Left lung (tissue), 10 donors: ENCODE measurements around the gene CLCN3. TPM values are rescaled to one million over a fixed set of nuclear protein-coding genes. Genes with fewer than 3 reads are reported as not detected.

Experiments used
- ATAC-seq: fragments of 200-7000 bp; cut with Tn5 transposase; one replicate; pipeline ENCODE4 v1.9.1; 2020; ENCODE audit warnings: moderate library complexity
- DNase-seq, 4 donors: peaks; one replicate each; pipeline ENCODE4 v3.0.0-alpha.2; 2013 to 2020
- H3K27ac ChIP-seq, 2 donors: fragments of 200-600 bp; sonication (generic) in 1 of 2; one replicate each; pipeline versions ENCODE4 v1.5.0 to v1.8.0; 2020 to 2021
- H3K27me3 ChIP-seq, 2 donors: fragments of 200-600 bp; sonication (generic) in 1 of 2; one replicate each; pipeline versions ENCODE4 v1.5.0 to v1.8.0; 2020 to 2021
- H3K36me3 ChIP-seq, 2 donors: fragments of 200-600 bp; sonication (generic) in 1 of 2; one replicate each; pipeline versions ENCODE4 v1.5.0 to v1.8.0; 2020 to 2021
- H3K4me1 ChIP-seq, 2 donors: fragments of 200-600 bp; one replicate each; pipeline ENCODE4 v1.8.0; 2021
- H3K4me3 ChIP-seq, 2 donors: fragments of 200-600 bp; sonication (generic) in 1 of 2; one replicate each; pipeline versions ENCODE4 v1.5.0 to v1.8.0; 2020 to 2021; ENCODE audit warnings: mild to moderate bottlenecking in 1 of 2
- H3K9me3 ChIP-seq, 2 donors: fragments of 200-600 bp; sonication (generic) in 1 of 2; one replicate each; pipeline versions ENCODE4 v1.5.0 to v1.8.0; 2020 to 2021
- intact Hi-C, 2 donors: fragments of 100-400 bp; cut with DNase I; formaldehyde crosslinking; loops; one replicate each; pipeline versions ENCODE4 v1.11.2 to v1.14.2; 2022
- polyA plus RNA-seq, 6 donors: library from polyadenylated mRNA; unstranded; fragments of 120-200 nt; gene quantifications; one replicate each; pipeline ENCODE4 v1.2.1, GENCODE V29; 2013; ENCODE audit not compliant: insufficient read length in 6 of 6
- total RNA-seq, 2 donors: library from RNA; stranded (reverse); fragmentation: NEBNext Ultra II Directional; extraction: Animal tissue kit (Norgen Biotek cat#: 25700); gene quantifications; one replicate each; pipeline ENCODE4 v1.2.1, GENCODE V29; 2021
- TF ChIP-seq, protein P1 (sequence below), 2 donors: fragments of 200-600 bp; sonication (generic) in 1 of 2; IDR thresholded peaks; one replicate each; pipeline versions ENCODE4 v1.5.0 to v1.8.0; 2021; ENCODE audit warnings: antibody characterized with exemption in 2 of 2
- donor health status: DM: no; HTN: yes; CAD: no.
- donor health status: DM: no; HTN: no; CAD: no.

Gene CLCN3
- total and polyA plus RNA-seq, 8 donors = 48.1 to 78.2 (median 64.5) TPM

DNA sequence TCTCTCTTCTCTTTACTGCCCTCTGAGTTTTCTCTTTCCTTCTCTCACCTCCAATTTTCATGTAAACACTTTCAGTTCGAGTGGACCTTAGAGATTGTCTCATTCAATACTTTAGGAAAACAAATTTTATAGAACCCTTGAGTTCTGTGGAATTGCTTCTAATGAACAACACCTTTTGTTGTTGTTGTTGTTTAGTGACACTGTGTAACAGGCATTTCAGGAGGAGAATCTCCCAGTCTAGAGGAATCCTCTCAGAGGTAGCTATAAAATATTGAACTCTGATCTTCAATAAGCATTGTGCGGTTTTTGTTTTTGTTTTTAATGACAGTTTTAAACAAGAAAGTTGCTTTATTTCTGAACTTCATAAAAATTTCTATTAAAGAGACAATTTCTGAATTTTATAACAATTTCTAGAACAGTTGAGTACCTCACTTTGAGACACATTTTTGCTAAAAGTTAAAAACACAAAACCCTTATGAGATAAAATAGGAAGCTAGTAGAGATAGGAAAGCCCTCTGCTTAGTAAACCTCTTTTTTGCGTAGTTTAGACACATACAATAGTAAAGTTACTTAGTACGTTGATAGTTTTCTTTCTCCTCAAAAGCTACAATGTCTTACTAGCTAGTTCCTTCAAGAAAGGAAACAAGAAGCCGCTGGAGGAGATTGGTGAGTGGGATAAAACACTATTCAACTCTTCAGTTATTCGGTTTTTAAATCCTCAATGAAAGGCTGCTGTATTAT, 38.8 kb downstream of the CLCN3 start:
- no peaks in the 10 kb centered on the region for H3K36me3 ChIP-seq
- DNase-seq (no peak), ATAC-seq (no peak)
- peaks cover 5 to 18% of the 10 kb centered on the region in 2 donors for H3K4me1 ChIP-seq
- no peak overlapping the region for H3K4me3 ChIP-seq
- H3K27ac ChIP-seq = peak overlapping the region; percentile 77 to 89
- no peaks in the 10 kb centered on the region for H3K27me3 ChIP-seq
- no peaks in the 10 kb centered on the region for H3K9me3 ChIP-seq
- intact Hi-C loops = no loop called here
- TF ChIP-seq, protein P1, sequence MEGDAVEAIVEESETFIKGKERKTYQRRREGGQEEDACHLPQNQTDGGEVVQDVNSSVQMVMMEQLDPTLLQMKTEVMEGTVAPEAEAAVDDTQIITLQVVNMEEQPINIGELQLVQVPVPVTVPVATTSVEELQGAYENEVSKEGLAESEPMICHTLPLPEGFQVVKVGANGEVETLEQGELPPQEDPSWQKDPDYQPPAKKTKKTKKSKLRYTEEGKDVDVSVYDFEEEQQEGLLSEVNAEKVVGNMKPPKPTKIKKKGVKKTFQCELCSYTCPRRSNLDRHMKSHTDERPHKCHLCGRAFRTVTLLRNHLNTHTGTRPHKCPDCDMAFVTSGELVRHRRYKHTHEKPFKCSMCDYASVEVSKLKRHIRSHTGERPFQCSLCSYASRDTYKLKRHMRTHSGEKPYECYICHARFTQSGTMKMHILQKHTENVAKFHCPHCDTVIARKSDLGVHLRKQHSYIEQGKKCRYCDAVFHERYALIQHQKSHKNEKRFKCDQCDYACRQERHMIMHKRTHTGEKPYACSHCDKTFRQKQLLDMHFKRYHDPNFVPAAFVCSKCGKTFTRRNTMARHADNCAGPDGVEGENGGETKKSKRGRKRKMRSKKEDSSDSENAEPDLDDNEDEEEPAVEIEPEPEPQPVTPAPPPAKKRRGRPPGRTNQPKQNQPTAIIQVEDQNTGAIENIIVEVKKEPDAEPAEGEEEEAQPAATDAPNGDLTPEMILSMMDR (IDR thresholded peaks at IDR 0.05) = no peak

DNA sequence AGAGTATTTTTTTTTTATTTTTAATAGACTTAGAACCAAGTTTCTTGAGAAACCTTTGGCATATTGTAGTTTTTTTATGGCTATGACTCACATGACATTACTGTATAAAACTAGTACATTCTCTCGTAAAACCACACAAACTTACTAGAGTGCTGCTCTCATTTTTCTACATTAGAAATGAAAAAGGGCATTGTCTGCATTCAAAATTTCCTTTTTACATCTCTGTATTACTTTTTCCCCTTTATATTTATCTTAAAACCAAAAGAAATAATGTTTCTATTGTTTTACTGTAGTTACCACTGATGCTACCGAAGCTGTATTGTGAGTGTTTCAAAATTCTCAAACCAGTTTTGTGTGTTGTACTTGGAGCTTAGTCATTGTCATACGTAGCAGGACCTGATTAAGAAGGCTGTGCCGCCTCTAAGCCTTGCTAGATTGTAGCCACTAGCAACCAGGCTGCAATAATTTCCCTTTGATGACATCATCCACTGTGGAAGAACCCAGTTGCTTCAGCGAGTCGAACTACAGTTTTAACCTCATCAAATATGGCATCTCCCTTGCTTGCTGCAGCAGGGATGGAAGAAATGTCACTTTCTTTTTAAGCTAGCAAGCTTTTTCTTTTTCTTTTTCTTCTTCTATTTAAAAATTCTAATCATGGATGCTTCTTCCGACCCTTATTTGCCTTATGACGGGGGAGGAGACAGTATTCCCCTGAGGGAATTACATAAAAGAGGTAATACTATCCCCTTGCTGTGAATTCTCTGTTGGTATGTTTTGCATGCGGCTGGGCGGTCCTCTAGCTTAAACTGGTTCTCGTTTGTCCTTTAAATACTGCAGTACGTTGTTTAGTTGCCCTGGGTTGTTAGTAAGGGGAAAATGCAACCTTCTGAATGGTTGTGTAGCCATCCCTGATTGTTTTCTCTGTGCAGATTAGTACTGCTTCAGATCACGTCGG, 39.6 kb downstream of the CLCN3 start:
- TF ChIP-seq, protein P1 (IDR thresholded peaks at IDR 0.05) = no peak
- Histone ChIP-seq H3K36me3 (no peaks in the 10 kb centered on the region), H3K4me3 (peak overlapping the region; percentile 19 to 25), H3K27ac (peak overlapping the region; percentile 77 to 89), H3K9me3 (no peaks in the 10 kb centered on the region), H3K27me3 (no peaks in the 10 kb centered on the region), H3K4me1 (peaks cover 10 to 18% of the 10 kb centered on the region in 2 donors)
- ATAC-seq (peak; percentile 99), DNase-seq (peak in 3 of 4 donors; percentile 75 to 93 (median 77))
- intact Hi-C loops = no loop called here

DNA sequence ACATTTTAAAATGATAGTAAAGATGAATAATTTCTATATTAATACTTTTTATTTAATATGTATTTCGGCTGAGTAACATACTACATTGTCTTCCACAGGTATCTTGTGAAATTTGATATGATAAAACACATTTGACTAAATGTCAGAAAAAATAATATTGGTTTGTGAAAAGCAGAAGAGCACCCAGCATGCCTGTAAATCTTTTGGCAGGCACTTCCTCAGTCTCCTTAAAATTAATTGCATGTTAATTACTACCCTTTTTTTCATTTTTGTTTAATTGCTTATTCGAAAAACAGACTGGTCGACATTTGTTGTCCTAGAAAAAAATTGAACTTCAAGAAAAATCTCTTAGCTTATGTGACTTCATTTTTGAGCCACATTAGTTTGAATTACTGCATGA, 40.6 kb downstream of the CLCN3 start:
- intact Hi-C loops = no loop called here
- H3K4me3 ChIP-seq = no peak overlapping the region
- TF ChIP-seq, protein P1 (IDR thresholded peaks at IDR 0.05) = no peak
- no peaks in the 10 kb centered on the region for H3K9me3 ChIP-seq
- ATAC-seq = no peak
- peak overlapping the region; percentile 77 to 89 for H3K27ac ChIP-seq
- no peaks in the 10 kb centered on the region for H3K36me3 ChIP-seq
- H3K4me1 ChIP-seq = peaks cover 12 to 18% of the 10 kb centered on the region in 2 donors
- no peak for DNase-seq
- H3K27me3 ChIP-seq = no peaks in the 10 kb centered on the region

DNA sequence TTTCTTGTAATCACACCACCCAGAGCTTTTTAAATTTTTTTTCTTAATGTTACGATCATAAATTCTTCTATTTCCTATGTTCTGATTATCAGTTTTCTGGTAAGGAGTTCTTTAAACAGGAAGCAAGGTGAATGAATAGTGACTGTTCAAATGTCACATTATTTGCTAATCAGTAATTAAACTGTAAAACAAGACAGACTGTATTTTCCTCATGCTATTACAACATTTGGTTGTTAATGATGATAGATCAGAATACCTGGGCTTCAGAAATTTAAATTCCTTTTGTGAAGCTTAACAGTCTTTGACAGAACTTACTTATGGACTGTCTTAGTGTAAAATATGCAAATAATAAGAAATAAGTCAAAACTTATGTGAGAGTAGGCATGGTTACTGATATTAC, 41.4 kb downstream of the CLCN3 start:
- TF ChIP-seq, protein P1 (IDR thresholded peaks at IDR 0.05) = no peak
- Histone ChIP-seq H3K9me3 (no peaks in the 10 kb centered on the region), H3K4me1 (peaks cover 12 to 18% of the 10 kb centered on the region in 2 donors), H3K4me3 (no peak overlapping the region), H3K36me3 (no peaks in the 10 kb centered on the region), H3K27me3 (no peaks in the 10 kb centered on the region), H3K27ac (no peak overlapping the region)
- intact Hi-C loops = no loop called here
- DNase-seq (no peak), ATAC-seq (no peak)

DNA sequence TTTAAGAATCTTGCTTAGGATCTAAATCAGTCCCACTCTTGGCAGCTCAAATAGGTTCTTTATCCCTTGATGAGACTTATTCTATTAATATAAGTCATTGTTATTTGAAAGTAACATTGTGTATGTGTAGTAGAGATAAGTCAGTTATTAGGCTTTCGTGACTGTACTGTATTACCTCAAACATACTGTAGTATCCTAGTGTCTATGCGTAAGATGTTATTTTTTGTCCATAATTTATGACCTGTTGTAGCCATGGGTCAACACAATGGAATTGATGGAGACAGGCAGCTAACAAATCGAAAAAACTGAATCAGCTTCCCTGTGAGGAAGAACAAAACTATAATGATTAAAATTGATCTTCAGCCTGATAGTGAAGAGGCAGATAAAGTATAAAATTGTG, 41.8 kb downstream of the CLCN3 start:
- no peak overlapping the region for H3K27ac ChIP-seq
- TF ChIP-seq, protein P1 (IDR thresholded peaks at IDR 0.05) = no peak
- DNase-seq (no peak), ATAC-seq (no peak)
- intact Hi-C loops = no loop called here
- no peaks in the 10 kb centered on the region for H3K36me3 ChIP-seq
- no peak overlapping the region for H3K4me3 ChIP-seq
- H3K27me3 ChIP-seq = no peaks in the 10 kb centered on the region
- peaks cover 12 to 18% of the 10 kb centered on the region in 2 donors for H3K4me1 ChIP-seq
- H3K9me3 ChIP-seq = no peaks in the 10 kb centered on the region
